TTC549 (cell line): ENCODE data around the gene OR12D3.
"Not testable (repeated sequence)": the region's sequence is repeated elsewhere in the genome, so short reads cannot be mapped to it uniquely, and the experiment has no call there.

Experiments used
- FAIRE-seq: peaks from 2 replicates; lab custom pipeline; 2012; peaks lifted over from hg19 to GRCh38; lab: Jason Lieb, UNC

The OR12D3 gene, protein sequence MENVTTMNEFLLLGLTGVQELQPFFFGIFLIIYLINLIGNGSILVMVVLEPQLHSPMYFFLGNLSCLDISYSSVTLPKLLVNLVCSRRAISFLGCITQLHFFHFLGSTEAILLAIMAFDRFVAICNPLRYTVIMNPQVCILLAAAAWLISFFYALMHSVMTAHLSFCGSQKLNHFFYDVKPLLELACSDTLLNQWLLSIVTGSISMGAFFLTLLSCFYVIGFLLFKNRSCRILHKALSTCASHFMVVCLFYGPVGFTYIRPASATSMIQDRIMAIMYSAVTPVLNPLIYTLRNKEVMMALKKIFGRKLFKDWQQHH

GRCh38 chr6:29375191-29375590 is at the start of gene OR12D3:
OR12D3 (minus strand) TSS chr6:29375291; CDS start chr6:29375287, 4 bp downstream.
- no peak for FAIRE-seq

DNA sequence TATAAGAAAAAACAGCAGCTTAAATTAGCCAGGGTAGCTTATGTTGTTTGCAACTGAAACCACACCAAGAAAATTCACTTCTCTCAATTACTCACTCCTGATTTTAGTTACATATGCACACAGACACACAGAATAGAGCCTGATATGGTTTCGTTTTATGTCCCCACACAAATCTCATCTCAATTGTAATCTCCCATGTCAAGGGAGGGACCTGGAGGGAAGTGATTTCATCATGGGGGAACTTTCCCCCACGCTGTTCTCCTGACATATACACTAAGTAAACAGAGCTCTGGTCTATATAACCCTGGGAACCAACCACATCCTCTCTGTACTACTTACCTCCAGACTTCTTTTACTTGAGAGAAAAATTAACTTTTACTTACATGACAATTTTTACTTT is 49.5 kb upstream of the OR12D3 start:
- no peak for FAIRE-seq

DNA sequence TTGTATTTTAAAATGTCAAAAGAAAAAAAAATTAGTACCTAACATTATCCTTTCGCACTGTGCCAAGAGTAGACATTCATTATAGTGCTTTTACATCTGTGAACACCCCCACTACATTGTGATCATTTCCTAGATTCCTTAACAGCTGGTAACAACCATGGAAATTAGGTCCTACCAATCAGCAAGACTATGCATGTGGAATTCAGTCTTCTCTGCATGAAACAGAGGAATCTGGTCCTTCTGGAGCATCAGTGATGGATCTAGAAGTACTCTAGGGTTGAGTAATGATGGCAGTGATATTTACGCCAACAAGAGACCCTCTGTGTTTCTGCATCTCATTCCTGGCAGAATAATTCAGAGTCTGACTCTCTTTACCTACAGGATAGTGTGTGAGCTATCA is 49.1 kb upstream of the OR12D3 start:
- FAIRE-seq, result no peak

DNA sequence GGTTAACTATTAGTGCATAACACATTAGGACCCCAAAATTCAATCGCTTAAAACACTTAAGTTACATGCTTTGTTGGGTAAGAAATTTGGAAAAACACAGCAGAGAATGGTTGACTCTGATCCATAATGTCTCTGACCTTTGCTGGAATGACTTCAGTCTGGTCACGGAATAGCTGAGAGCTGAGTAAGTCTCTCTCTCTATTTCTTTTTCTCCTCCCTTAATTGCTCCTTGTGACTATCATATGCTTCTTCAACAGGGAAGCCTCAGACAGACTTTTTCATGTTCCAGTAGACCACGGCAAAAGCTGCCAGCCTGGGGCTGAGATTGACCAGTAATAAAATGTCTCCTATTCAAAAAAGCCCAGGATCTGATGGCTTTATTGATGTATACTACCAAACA is 44.4 kb upstream of the OR12D3 start:
- FAIRE-seq, result no peak

DNA sequence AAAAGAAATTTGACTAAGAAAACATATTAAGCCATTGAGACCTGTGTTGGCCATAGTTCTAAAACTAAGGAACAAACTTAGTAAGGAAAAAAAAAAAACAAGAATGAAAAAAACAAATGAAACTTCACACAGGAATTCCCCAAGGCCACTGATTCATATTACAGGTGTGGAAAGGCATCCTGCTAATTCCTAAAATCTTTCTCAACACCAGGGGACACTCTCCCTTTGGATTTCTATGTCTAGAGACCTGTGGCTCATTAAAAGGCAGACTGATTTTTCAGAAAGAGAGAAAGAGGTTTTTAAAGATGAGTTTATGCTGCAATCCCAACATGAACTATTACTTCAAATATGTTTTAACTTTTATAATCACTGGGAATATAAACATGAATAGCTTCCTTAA is 39.5 kb upstream of the OR12D3 start, which contains the start of gene OR12D1:
Gene OR12D1, plus strand, starts transcription at position 341 of the 400 bp plus-strand sequence.
- FAIRE-seq, result no peak

DNA sequence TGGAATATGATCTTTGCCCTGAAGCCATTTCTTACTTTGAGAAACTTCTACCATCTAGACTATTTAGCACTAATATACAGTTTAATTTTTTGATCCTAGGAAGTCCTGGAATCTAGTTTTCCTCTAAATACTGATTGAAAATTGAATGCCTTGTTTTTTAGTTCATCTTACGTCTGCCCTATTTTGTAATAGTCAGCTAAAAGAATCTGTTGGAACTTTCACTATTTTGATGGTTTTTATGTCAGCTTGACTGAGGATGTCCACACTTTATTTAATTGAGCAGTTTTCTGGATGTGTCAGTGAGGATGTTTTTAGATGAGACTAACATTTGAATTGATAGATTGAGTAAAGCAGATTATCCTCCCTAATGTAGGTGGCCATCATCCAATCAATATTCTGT is 28.7 kb upstream of the OR12D3 start:
- no peak for FAIRE-seq

GRCh38 chr6:29399525-29399924 is 24.4 kb upstream of the OR12D3 start:
- FAIRE-seq, result no peak

GRCh38 chr6:29395331-29395730 is 20.2 kb upstream of the OR12D3 start, which contains the start of gene OR12D2:
OR12D2 (plus strand) TSS chr6:29395631; CDS start chr6:29396700, 1,069 bp downstream.
- FAIRE-seq, result no peak

- FAIRE-seq, result no peak
These were observed 13.4 kb upstream of the OR12D3 start for GRCh38 chr6:29388533-29388932.

DNA sequence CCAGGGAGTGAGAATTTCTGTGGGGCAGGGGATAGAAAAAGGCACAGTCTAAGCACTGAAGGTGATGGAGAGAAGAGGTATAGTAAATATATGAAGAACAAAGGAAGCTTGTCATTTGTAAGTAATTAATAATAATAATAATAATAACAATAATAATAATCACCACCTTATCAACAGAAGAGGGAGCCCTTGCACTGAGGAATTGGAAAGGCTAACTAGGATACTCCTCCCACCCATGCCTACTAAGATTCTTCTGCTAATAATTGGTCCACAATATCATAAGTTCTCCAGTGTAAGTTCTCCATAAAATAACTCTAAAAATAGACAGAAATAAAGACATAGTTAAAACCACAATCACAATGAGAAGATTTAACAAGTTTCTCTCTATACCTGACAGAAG is 912 bp upstream of the OR12D3 start:
- no peak for FAIRE-seq

- no peak for FAIRE-seq
These were observed 6.3 kb downstream of the OR12D3 start, which contains the start of gene OR5V1 for GRCh38 chr6:29368765-29369164. OR5V1 (minus strand) TSS chr6:29368865; CDS start chr6:29356195, 12,670 bp downstream.

DNA sequence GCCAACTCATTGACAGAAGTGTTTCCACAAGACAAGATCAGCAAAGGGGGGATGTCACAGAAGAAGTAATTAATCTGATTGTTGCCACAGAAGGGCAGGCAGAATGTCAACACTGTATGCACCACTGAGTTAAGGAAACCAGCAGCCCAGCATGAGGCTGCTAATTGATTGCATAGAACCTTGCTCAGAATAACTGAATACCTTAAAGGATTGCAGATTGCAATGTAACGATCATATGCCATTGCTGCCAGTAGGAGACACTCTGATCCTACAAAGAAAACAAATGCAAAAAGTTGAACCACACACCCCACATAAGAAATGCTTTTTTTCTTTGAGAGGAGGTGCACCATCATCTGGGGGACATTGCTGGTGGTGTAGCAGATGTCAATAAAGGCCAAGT is 19.5 kb downstream of the OR12D3 start:
- FAIRE-seq, result no peak

- FAIRE-seq, result no peak
These were observed 20.1 kb downstream of the OR12D3 start for GRCh38 chr6:29354980-29355379.

GRCh38 chr6:29349348-29349747 is 25.7 kb downstream of the OR12D3 start:
- not testable (repeated sequence) for FAIRE-seq

DNA sequence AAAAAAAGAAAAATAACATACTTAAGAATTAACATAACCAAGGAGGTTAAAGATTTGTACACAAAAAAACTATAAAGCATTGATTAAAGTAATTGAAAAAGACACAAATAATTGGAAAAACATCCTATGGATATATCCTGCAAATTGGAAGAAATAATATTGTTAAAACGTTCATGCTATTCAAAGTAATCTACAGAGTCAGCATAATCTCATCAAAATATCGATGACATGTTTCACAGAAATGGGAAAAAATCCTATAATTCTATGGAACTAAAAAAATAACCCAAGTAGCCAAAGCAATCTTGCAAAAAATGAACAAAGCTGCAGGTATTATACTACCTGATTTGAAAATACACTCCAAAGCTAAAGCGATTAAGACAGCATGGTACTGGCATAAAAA is 29.7 kb downstream of the OR12D3 start:
- FAIRE-seq, result no peak

DNA sequence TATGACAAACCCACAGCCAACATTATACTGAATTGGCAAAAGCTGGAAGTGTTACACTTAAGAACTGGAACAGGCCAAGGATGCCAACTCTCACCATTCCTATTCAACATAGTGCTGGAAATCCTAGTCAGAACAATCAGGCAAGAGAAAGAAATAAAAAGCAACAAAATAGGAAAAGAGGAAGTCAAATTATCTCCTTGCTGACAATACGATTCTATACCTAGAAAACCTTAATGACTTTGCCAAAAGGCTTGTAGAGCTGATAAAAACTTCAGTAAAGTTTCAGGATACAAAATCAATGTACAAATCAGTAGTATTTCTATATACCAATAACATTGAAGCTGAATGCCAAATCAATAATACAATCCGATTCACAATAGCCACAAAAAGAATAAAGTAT is 38.8 kb downstream of the OR12D3 start:
- no peak for FAIRE-seq

DNA sequence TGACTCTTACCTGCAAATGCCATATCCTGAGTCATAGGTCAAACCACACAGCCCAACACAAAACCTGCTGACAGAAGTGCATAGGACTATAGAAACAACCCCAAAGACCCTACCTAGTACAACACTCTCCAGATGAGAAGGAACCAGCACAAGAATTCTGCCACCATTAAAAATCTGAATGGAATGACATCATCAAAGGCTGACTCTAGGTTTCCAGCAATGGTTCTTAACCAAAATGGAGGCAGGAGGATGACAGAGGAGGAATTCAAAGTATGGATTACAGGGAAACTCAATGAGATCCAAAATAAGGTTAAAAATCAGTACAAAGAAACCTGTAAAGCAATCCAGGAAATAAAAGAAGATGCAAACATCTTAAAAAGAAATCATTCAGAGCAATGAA is 42.4 kb downstream of the OR12D3 start:
- no peak for FAIRE-seq

- no peak for FAIRE-seq
These were observed 49.3 kb downstream of the OR12D3 start for GRCh38 chr6:29325777-29326176.
